SK-MEL-5 (cell line): Measurements from ENCODE around the gene SCGB3A1. TPM values are rescaled to one million over a fixed set of nuclear protein-coding genes. Genes with fewer than 3 reads are reported as not detected.

Source experiments
- DNase-seq: peaks from one replicate; pipeline ENCODE4 v3.0.0-alpha.2; 2016; ENCODE audit warnings: low read depth, low spot score
- in situ Hi-C: cut with HindIII; loops from 2 replicates; pipeline ENCODE4 v1.10.0; 2016; ENCODE audit warnings: low sequenced_read_pairs, high pct_unique_total_duplicates, low pct_unique_long_range_greater_than_20kb
- total RNA-seq: library from RNA; depleted of rRNA; stranded (reverse); fragments of >200 nt; shearing (Covaris generic); gene quantifications from 2 replicates; pipeline ENCODE4 v1.2.3, GENCODE V29; 2014; rRNA removed

The SCGB3A1 gene
- total RNA-seq, 1 experiment from 2014 or later, result not detected

DNA sequence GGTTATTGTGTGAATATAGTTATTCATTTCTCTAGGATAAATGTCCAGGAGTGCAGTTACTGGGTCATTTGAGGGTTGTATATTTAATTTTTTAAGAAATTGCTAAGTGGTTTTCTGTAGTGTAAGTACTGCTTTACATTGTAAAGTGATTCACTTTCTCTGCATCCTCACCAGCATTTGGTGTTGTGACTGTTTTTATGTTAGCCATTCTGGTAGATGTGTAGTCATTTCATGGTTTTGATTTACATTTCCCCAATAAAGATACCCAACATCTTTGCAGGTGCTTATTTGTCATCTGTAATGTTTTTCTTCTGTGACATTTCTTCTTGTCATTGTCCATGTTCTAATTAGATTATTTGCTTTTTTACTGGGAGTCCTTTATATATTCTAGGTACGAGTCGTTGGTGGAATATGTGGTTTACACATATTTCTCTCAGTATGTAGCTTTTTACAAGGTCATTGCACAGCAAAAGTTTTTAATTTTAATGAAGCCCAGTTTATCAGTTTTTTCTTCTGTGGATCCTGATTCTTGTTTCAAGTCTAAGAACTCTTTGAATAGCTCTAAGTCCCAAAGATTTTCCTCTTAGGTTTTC is 34.0 kb downstream of the SCGB3A1 start:
- DNase-seq, result no peak
- in situ Hi-C loops, result no loop called here

DNA sequence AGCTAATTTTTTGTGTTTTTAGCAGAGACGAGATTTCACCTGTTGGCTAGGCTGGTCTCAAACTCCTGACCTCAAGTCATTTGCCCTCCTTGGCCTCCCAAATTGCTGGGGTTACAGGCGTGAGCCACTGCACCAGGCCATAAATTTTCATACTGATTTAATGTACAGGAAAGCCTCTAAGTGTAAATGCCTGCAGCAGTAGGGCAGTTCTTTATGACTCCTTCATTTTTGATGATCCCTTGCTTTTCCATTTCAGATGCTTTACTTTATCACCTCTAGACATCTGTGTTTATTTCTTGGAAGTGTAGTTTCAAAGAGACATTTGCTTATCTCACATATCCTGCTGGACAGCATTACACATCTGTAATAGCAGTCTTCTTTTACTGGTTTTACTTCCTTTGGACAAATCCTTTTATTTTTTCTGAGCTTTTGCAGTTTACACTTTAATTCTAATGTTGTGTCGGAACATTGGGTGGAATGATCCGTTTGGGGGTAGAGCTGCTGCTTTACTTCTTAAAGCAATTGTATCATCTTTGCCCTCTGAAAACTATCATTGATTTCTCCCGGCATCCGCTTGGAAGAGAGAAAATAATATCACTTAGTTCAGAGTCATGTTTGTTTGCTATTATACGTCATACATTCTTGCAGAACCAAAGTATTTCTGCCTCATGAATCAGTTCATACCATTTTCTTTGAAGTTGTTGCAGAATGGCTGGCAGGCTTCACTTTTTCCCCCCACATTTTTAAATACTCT is 36.0 kb downstream of the SCGB3A1 start:
- no peak for DNase-seq
- in situ Hi-C loops, result no loop called here

DNA sequence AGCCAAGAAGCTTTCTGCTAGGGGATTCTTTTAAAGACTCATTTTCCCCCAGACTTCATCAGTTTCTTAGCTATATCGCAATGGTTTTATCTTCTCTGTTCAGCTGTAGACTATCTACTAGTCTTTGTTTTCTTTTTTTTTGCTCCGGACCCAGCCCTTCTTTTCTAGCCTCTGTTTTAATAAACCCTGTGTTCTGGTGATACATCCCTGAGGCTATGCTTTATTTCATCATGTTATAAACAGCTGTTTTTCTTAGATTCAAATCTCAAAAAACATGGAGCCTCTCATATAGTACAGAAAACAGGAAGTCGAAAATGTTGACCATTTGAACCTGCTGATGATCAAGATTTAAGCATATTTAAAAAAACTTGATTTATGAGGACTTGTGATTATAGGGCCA is 37.8 kb downstream of the SCGB3A1 start:
- in situ Hi-C loops, result no loop called here
- peak; percentile 6 for DNase-seq

DNA sequence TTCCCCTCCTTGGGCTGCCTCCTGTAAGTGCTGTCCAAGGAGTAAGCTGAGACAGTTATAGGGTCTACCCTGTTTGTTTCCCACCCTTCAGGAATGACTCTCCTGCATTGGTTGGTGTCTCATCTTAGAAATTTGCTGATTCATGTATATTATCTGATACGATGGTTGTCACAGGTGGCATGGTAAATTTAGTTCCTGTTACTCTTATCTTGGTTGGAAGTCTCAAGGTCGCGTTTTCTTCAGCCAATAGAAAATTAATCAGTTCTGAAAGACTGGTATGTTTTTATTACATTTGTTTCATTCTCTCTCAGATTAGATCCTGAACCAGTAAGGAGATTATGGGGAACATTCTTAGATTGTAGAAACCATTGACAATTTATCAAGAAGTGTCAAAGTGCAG is 42.7 kb downstream of the SCGB3A1 start:
- in situ Hi-C loops, result no loop called here
- DNase-seq, result no peak

DNA sequence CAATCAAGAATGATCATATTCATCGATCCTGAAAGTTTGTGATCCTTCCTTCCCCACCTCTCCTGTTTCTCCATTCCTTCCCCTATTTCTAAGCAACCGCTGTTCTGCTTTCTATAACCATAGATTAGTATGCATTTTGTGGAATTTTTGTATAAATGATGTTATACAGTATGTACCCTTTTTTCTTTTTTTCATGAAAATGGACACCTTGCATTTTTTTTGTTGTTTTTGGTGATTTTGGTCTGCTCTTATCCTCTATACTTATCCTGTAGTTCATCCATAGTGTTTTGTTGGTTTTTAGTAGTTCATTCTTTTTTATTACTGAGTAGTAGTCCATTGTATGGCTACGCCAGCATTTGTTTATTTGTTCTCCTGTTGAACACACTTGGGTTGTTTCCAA is 46.1 kb downstream of the SCGB3A1 start:
- DNase-seq, result no peak
- in situ Hi-C loops, result no loop called here

DNA sequence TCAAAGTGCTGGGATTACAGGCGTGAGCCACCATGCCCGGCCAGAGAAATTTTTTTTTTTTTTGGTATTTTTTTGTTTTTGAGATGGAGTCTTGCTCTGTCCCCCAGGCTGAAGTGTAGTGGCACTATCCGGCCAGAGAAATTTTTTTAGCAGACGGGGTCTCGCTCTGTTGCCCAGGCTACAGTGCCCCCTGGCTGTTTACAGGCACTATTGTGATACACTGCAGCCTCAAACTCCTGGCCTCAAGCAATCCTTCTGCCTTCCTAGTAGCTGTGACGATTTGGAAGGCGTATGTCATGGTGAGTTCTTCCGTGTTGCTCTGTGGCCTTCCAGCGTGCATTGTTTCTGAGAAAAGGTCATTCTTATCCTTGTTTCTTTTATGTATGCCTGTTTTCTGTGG is 49.6 kb downstream of the SCGB3A1 start:
- DNase-seq, result no peak
- in situ Hi-C loops, result no loop called here

Other genes with a start within 250 kb of the SCGB3A1 start
- gene GFPT2, start 238.2 kb downstream of the SCGB3A1 start, total RNA-seq, result 1.7 and 2.3 TPM in 2 replicates
- 9.6 and 9.8 TPM in 2 replicates for gene CNOT6, start 97.1 kb downstream of the SCGB3A1 start, total RNA-seq
- 0.58 and 2.0 TPM in 2 replicates for gene FLT4, start 58.1 kb upstream of the SCGB3A1 start, total RNA-seq
- not detected in 2 replicates for gene OR2Y1, start 148.6 kb upstream of the SCGB3A1 start, total RNA-seq
- gene MGAT1, start 211.3 kb upstream of the SCGB3A1 start, total RNA-seq, result 39.6 and 42.3 TPM in 2 replicates